Hematopoietic multipotent progenitor cell treated with erythropoietin and hydrocortisone succinate and interleukin-3 and kit ligand, for 8 days (in vitro differentiated cells): ENCODE measurements around the gene GSE1.

Experiments
- DNase-seq: peaks from one replicate; pipeline ENCODE4 v3.0.0-alpha.2; 2015

Gene GSE1

GRCh38 chr16:85612801-85613603 lies at the start of gene GSE1:
TSS of gene GSE1 (plus strand) at chr16:85613322. CDS start at chr16:85613392, 70 bp downstream.
- DNase-seq: peak; percentile 95

- DNase-seq: no peak
Observed at GRCh38 chr16:85563515-85564276, 49.4 kb upstream of the GSE1 start.

GRCh38 chr16:85564277-85565051 lies 48.7 kb upstream of the GSE1 start:
- DNase-seq: peak; percentile 62

GRCh38 chr16:85565340-85565739 lies 47.8 kb upstream of the GSE1 start:
- DNase-seq: no peak

GRCh38 chr16:85565801-85566526 lies 47.2 kb upstream of the GSE1 start:
- no peak for DNase-seq

GRCh38 chr16:85566561-85567100 lies 46.5 kb upstream of the GSE1 start:
- DNase-seq: peak; percentile 82

- DNase-seq: peak; percentile 84
Observed at GRCh38 chr16:85567101-85567866, 45.8 kb upstream of the GSE1 start.

- DNase-seq: no peak
Observed at GRCh38 chr16:85567935-85568334, 45.2 kb upstream of the GSE1 start.

- DNase-seq: peak; percentile 83
Observed at GRCh38 chr16:85568519-85568918, 44.6 kb upstream of the GSE1 start.

GRCh38 chr16:85569039-85569614 lies 44.0 kb upstream of the GSE1 start:
- DNase-seq: no peak

- DNase-seq: peak; percentile 85
Observed at GRCh38 chr16:85569615-85570212, 43.4 kb upstream of the GSE1 start.

GRCh38 chr16:85570213-85570734 lies 42.8 kb upstream of the GSE1 start:
- DNase-seq: peak; percentile 44

GRCh38 chr16:85570735-85571562 lies 42.2 kb upstream of the GSE1 start:
- DNase-seq: peak; percentile 98

GRCh38 chr16:85571563-85571812 lies 41.6 kb upstream of the GSE1 start:
- DNase-seq: no peak

GRCh38 chr16:85571813-85572619 lies 41.1 kb upstream of the GSE1 start:
- DNase-seq: peak; percentile 90

- DNase-seq: no peak
Observed at GRCh38 chr16:85573045-85573695, 40.0 kb upstream of the GSE1 start.

GRCh38 chr16:85573696-85574641 lies 39.2 kb upstream of the GSE1 start:
- DNase-seq: peak; percentile 61
